ENCODE measurements around the gene TPBGL. TPM values are rescaled to one million over a fixed set of nuclear protein-coding genes. Genes with fewer than 3 reads are reported as not detected.

Gene TPBGL
- total RNA-seq, 1 donor, result not detected

DNA sequence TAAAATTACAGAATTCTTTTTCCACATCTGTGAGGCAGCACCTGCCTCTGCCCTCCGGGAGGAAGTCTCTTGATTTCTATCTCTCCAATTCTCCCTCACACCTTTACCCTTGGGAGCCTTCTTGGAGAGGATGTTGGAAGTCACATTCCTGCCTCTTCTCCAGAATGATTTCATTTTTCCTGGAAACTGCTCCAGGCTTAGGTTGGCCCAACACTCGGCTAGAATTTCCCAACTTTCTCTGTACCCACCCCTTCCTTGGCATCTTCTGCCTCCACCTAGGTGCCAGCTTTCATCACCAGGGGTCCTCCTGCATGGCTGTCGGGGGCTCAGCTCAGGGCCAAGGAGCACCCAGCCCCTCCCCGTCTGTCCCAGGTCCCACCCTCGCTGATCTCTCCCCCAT, 46.4 kb upstream of the TPBGL start:
- Histone ChIP-seq H4K20me1 (ENCODE audit: insufficient read depth, low read length) (no peaks in the 10 kb centered on the region), H3K36me3 (ENCODE audit: insufficient read depth, low read length) (no peaks in the 10 kb centered on the region), H3K4me2 (ENCODE audit: insufficient read depth, low read length) (no peak overlapping the region), H3K27ac (ENCODE audit: low read depth, low read length) (no peak overlapping the region), H3K27me3 (ENCODE audit: insufficient read depth, low read length) (peaks cover 25% of the 10 kb centered on the region), H3K9me3 (ENCODE audit: low read depth, low read length) (no peaks in the 10 kb centered on the region), H2AFZ (ENCODE audit: low read length) (no peak overlapping the region), H3K4me3 (ENCODE audit: insufficient read depth, low read length) (no peak overlapping the region), H3K4me1 (ENCODE audit: insufficient read depth, low read length) (no peaks in the 10 kb centered on the region), H3K79me2 (ENCODE audit: insufficient read depth, low read length) (no peaks in the 10 kb centered on the region)
- TF ChIP-seq, protein P1, sequence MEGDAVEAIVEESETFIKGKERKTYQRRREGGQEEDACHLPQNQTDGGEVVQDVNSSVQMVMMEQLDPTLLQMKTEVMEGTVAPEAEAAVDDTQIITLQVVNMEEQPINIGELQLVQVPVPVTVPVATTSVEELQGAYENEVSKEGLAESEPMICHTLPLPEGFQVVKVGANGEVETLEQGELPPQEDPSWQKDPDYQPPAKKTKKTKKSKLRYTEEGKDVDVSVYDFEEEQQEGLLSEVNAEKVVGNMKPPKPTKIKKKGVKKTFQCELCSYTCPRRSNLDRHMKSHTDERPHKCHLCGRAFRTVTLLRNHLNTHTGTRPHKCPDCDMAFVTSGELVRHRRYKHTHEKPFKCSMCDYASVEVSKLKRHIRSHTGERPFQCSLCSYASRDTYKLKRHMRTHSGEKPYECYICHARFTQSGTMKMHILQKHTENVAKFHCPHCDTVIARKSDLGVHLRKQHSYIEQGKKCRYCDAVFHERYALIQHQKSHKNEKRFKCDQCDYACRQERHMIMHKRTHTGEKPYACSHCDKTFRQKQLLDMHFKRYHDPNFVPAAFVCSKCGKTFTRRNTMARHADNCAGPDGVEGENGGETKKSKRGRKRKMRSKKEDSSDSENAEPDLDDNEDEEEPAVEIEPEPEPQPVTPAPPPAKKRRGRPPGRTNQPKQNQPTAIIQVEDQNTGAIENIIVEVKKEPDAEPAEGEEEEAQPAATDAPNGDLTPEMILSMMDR (IDR thresholded peaks at IDR 0.05; ENCODE audit: extremely low read depth, low read depth, low read length), result no peak
- DNase-seq (ENCODE audit: insufficient read length, low spot score, missing footprints), result no peak

DNA sequence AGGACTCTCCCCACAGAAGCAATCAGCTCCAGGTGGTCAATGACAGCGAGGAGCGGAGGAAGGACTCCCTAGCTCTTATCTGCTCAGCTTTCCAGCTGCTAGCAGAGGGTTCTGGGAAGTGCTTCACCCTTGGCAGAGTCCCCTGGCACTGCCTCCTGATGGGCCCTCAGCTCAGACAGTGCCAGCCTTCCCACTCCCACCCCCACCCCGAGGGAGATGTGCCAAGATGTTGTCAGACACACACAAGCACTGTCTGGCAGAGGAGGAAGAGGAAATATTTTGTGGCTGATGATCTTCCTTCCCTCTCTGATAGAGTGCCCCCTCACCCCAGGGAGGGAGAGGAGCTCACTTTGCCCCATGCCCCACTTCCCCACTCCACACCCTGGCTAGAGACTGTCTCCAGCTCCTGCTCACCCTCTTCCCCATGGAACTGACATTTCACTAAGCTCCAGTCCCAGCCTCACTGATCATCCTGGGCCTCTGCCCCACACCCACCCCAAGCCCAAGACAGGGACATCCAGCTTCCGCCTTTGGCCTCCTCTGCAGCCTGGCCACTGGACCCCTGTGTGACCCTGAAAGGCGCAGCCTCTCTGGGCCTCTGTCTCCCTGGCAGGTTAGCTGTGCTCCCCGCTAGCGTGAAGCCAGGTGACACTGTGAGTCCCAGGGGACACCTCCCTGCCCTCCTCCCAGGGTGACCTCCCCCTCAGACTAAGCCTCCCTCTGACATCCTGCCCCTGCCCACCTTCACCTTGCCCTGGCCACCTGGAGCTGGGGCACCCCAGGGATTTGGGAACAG, 45.2 kb upstream of the TPBGL start:
- no peak overlapping the region for H3K27ac ChIP-seq (ENCODE audit: low read depth, low read length)
- H3K9me3 ChIP-seq (ENCODE audit: low read depth, low read length), result no peaks in the 10 kb centered on the region
- H3K36me3 ChIP-seq (ENCODE audit: insufficient read depth, low read length), result no peaks in the 10 kb centered on the region
- H3K4me2 ChIP-seq (ENCODE audit: insufficient read depth, low read length), result no peak overlapping the region
- no peak overlapping the region for H2AFZ ChIP-seq (ENCODE audit: low read length)
- H3K4me3 ChIP-seq (ENCODE audit: insufficient read depth, low read length), result no peak overlapping the region
- H3K4me1 ChIP-seq (ENCODE audit: insufficient read depth, low read length), result no peaks in the 10 kb centered on the region
- DNase-seq (ENCODE audit: insufficient read length, low spot score, missing footprints), result peak; percentile 73
- TF ChIP-seq, protein P1 (IDR thresholded peaks at IDR 0.05; ENCODE audit: extremely low read depth, low read depth, low read length), result no peak
- H3K79me2 ChIP-seq (ENCODE audit: insufficient read depth, low read length), result no peaks in the 10 kb centered on the region
- no peaks in the 10 kb centered on the region for H4K20me1 ChIP-seq (ENCODE audit: insufficient read depth, low read length)
- H3K27me3 ChIP-seq (ENCODE audit: insufficient read depth, low read length), result peaks cover 25% of the 10 kb centered on the region

DNA sequence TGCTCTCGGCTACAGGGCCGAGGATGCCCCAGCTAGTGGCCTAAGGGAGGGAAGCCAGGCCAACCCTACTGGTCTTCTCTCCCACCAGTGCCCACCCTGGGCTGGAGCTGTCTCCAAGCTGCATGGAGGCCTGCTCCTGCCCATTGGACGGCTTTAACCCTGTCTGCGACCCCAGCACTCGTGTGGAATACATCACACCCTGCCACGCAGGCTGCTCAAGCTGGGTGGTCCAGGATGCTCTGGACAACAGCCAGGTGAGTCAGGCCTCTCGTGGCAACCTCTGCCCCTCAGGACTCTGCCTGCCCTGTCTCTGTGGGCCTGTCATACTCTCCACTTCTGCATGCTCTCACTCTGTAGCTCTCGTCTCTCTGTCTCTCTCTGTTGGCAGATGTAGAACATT, 44.1 kb upstream of the TPBGL start:
- no peak overlapping the region for H2AFZ ChIP-seq (ENCODE audit: low read length)
- no peaks in the 10 kb centered on the region for H3K36me3 ChIP-seq (ENCODE audit: insufficient read depth, low read length)
- no peak overlapping the region for H3K27ac ChIP-seq (ENCODE audit: low read depth, low read length)
- H3K4me3 ChIP-seq (ENCODE audit: insufficient read depth, low read length), result no peak overlapping the region
- H3K27me3 ChIP-seq (ENCODE audit: insufficient read depth, low read length), result peaks cover 25% of the 10 kb centered on the region
- peak; percentile 76 for DNase-seq (ENCODE audit: insufficient read length, low spot score, missing footprints)
- no peaks in the 10 kb centered on the region for H4K20me1 ChIP-seq (ENCODE audit: insufficient read depth, low read length)
- no peak overlapping the region for H3K4me2 ChIP-seq (ENCODE audit: insufficient read depth, low read length)
- no peaks in the 10 kb centered on the region for H3K4me1 ChIP-seq (ENCODE audit: insufficient read depth, low read length)
- H3K79me2 ChIP-seq (ENCODE audit: insufficient read depth, low read length), result no peaks in the 10 kb centered on the region
- TF ChIP-seq, protein P1 (IDR thresholded peaks at IDR 0.05; ENCODE audit: extremely low read depth, low read depth, low read length), result no peak
- H3K9me3 ChIP-seq (ENCODE audit: low read depth, low read length), result no peaks in the 10 kb centered on the region

DNA sequence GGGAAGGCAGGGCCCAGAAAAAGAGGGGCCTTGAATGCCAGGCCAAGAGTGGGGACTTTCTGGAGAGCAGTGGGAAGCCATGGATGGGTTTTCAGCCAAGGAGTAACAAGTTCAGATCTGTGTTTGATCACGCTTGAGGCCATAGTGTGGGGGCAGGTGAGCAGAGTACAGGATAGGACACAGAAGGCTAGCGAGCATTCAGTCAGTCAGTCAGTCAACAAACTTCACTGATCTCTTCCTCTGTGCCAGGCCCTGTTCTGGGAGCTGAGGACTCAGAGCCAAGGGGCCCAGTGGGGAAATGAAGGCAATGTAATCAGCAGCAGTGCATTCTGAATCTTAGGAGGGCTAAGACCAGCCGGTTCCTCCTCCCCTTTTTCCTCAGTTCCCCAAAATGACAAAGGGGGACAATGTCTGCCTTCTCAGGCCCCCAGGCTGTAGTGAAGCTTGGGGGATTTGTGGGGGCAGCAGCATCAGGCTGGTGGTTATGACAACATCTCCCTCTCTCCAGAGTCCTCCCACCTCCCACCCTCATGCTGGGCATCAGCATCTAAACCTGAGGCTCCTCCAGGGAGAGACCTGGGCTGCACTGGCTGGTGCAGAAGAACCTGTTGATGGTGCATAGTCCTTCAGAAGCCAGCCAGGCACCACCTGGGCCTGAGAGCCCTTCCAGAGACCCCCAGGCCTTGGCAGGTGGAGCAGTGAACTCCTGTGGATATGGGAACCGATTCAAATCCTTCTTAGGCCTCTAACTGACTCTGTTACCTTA, 42.9 kb upstream of the TPBGL start:
- Histone ChIP-seq H4K20me1 (ENCODE audit: insufficient read depth, low read length) (no peaks in the 10 kb centered on the region), H3K9me3 (ENCODE audit: low read depth, low read length) (no peaks in the 10 kb centered on the region), H3K79me2 (ENCODE audit: insufficient read depth, low read length) (no peaks in the 10 kb centered on the region), H3K27me3 (ENCODE audit: insufficient read depth, low read length) (peaks cover 25% of the 10 kb centered on the region), H3K4me2 (ENCODE audit: insufficient read depth, low read length) (no peak overlapping the region), H3K27ac (ENCODE audit: low read depth, low read length) (no peak overlapping the region), H3K36me3 (ENCODE audit: insufficient read depth, low read length) (no peaks in the 10 kb centered on the region), H2AFZ (ENCODE audit: low read length) (no peak overlapping the region), H3K4me1 (ENCODE audit: insufficient read depth, low read length) (no peaks in the 10 kb centered on the region), H3K4me3 (ENCODE audit: insufficient read depth, low read length) (no peak overlapping the region)
- peak; percentile 61 for DNase-seq (ENCODE audit: insufficient read length, low spot score, missing footprints)
- TF ChIP-seq, protein P1 (IDR thresholded peaks at IDR 0.05; ENCODE audit: extremely low read depth, low read depth, low read length), result no peak
